Measurements from ENCODE around the gene ATAD5. TPM values are rescaled to one million over a fixed set of nuclear protein-coding genes. Genes with fewer than 3 reads are reported as not detected.

The ATAD5 gene
- total RNA-seq, result 10 to 100 TPM; 18.1 to 42.7 TPM

DNA sequence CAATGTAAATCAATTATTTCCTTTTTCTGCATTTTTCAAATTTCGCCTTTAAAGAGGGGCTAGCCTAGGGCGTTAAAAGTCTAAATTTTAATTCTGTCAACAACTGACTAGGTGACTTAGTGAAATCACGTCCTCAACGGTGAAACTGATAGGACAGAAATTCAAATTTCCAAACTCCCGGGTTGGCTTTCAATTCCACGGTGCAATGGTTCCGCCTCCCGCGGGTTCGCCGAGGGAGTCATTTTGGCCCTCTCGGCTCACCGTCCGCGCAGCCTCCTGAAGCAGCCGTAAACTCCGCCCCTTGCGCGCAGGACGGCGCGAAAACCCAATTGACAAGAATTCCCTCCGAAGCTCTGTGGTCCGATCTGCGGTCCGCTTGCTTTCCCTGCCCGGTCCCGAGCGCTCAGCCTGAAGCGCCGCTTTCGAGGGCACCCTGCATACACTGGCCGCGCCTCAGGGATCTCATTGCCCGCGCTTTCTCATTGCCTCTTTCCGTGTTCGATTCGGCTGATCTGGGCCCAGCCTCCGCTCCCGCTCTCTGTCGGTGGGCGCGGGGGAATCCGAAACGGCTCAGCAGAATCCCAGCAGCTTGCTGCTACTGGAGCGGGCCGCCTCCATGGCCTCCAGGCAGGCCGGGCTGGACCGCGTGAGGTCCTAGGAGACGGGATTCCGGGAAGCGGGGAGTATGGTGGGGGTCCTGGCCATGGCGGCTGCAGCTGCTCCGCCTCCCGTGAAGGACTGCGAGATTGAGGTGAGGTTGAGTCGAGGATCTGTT is at the start of gene ATAD5:
Gene ATAD5 (plus strand): TSS at position 304 of the 775 bp plus-strand sequence. CDS start 382 bp downstream, at position 686.
- peaks cover 14% of the 10 kb centered on the region for H3K36me3 Mint-ChIP-seq
- no peaks in the 10 kb centered on the region for H3K27me3 Mint-ChIP-seq
- peak within 1 kb of the TSS; percentile 93 to 98 for H3K27ac Mint-ChIP-seq
- peak; percentile 93 for DNase-seq (ENCODE audit: low spot score)
- H3K4me3 Mint-ChIP-seq, result peak within 1 kb of the TSS; percentile 99
- H3K4me1 Mint-ChIP-seq (ENCODE audit: low read depth in 2 of 2), result peaks cover 19 to 30% of the 10 kb centered on the region in 2 donors
- ATAC-seq, result peak; percentile 97 to 98
- H3K9me3 Mint-ChIP-seq, result no peaks in the 10 kb centered on the region

GRCh38 chr17:30782206-30782605 is 49.6 kb upstream of the ATAD5 start:
- no peak overlapping the region for H3K4me3 Mint-ChIP-seq
- H3K4me1 Mint-ChIP-seq (ENCODE audit: low read depth in 2 of 2), result peaks cover 6 to 7% of the 10 kb centered on the region in 2 donors
- no peaks in the 10 kb centered on the region for H3K27me3 Mint-ChIP-seq
- DNase-seq (ENCODE audit: low spot score) (no peak), ATAC-seq (no peak)
- peak overlapping the region in 1 of 2 donors; percentile 48 for H3K27ac Mint-ChIP-seq
- H3K9me3 Mint-ChIP-seq, result no peaks in the 10 kb centered on the region
- H3K36me3 Mint-ChIP-seq, result peaks cover 6% of the 10 kb centered on the region

GRCh38 chr17:30788918-30789317 is 42.8 kb upstream of the ATAD5 start:
- Mint-ChIP-seq H3K9me3 (no peaks in the 10 kb centered on the region), H3K4me1 (ENCODE audit: low read depth in 2 of 2) (peaks cover 6 to 10% of the 10 kb centered on the region in 2 donors), H3K36me3 (peaks cover 12% of the 10 kb centered on the region), H3K4me3 (no peak overlapping the region), H3K27ac (peak overlapping the region; percentile 67 to 91), H3K27me3 (no peaks in the 10 kb centered on the region)
- no peak for DNase-seq (ENCODE audit: low spot score)
- no peak for ATAC-seq

GRCh38 chr17:30790279-30790678 is 41.5 kb upstream of the ATAD5 start:
- Mint-ChIP-seq H3K36me3 (peaks cover 12% of the 10 kb centered on the region), H3K27me3 (no peaks in the 10 kb centered on the region), H3K27ac (peak overlapping the region; percentile 67 to 91), H3K4me3 (peak overlapping the region; percentile 32), H3K9me3 (no peaks in the 10 kb centered on the region), H3K4me1 (ENCODE audit: low read depth in 2 of 2) (peaks cover 6 to 10% of the 10 kb centered on the region in 2 donors)
- DNase-seq (ENCODE audit: low spot score) (no peak), ATAC-seq (no peak)

- Mint-ChIP-seq H3K36me3 (peaks cover 17% of the 10 kb centered on the region), H3K4me1 (ENCODE audit: low read depth in 2 of 2) (peaks cover 10 to 15% of the 10 kb centered on the region in 2 donors), H3K9me3 (no peaks in the 10 kb centered on the region), H3K27me3 (no peaks in the 10 kb centered on the region), H3K27ac (peak overlapping the region in 1 of 2 donors; percentile 21), H3K4me3 (no peak overlapping the region)
- DNase-seq (ENCODE audit: low spot score), result no peak
- ATAC-seq, result no peak
Measured at GRCh38 chr17:30793282-30793977, 38.3 kb upstream of the ATAD5 start.

DNA sequence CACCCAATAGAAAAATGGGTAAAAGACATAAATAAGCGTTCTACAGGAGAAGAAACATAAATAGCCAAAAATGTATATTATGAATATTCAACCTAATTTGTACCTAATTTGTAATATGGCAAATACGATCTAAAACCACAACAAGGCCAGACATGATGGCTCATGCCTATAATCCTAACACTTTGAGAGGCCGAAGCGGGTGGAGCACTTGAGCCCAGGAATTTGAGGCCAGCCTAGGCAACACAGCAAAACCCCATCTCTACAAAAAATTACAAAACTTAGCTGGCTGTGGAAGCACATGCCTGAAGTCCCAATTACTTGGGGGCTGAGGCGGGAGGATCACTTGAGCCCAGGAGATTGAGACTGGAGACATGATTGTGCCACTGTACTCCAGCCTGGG is 37.4 kb upstream of the ATAD5 start:
- DNase-seq (ENCODE audit: low spot score) (no peak), ATAC-seq (no peak)
- Mint-ChIP-seq H3K9me3 (no peaks in the 10 kb centered on the region), H3K4me1 (ENCODE audit: low read depth in 2 of 2) (peaks cover 7 to 15% of the 10 kb centered on the region in 2 donors), H3K27me3 (no peaks in the 10 kb centered on the region), H3K36me3 (peaks cover 17% of the 10 kb centered on the region), H3K4me3 (no peak overlapping the region), H3K27ac (peak overlapping the region in 1 of 2 donors; percentile 21)

GRCh38 chr17:30796016-30796415 is 35.8 kb upstream of the ATAD5 start:
- DNase-seq (ENCODE audit: low spot score) (no peak), ATAC-seq (peak in 1 of 2 donors; percentile 93)
- Mint-ChIP-seq H3K36me3 (peaks cover 17% of the 10 kb centered on the region), H3K27me3 (no peaks in the 10 kb centered on the region), H3K4me3 (no peak overlapping the region), H3K4me1 (ENCODE audit: low read depth in 2 of 2) (peaks cover 0 to 8% of the 10 kb centered on the region in 2 donors), H3K27ac (peak overlapping the region; percentile 24 to 46), H3K9me3 (no peaks in the 10 kb centered on the region)

- H3K36me3 Mint-ChIP-seq, result peaks cover 31% of the 10 kb centered on the region
- ATAC-seq, result no peak
Measured at GRCh38 chr17:30801671-30802070, 30.1 kb upstream of the ATAD5 start.

DNA sequence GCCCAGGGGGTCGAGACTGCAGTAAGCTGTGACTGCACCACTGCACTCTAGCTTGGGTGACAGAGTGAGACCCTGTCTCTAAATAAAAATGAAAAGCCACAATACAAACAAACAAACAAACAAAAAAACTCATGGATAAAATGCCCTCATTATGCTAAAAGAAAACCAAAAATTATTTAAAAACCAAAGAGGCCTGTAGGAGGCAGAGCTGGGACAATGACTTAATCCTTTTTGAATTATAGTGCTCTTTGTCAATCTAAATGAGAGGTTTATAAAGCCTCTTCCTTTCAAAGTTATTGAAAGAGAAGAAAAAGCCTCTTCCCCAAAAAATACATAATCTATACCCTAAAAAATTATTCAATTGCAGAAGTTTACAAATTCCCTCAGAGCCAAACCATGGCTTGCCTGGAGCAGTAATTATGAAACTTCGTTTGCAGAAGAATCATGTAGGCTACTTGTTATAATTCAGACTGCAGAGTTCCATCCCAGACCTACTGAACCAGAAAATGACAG is 25.8 kb upstream of the ATAD5 start:
- ATAC-seq, result no peak
- Mint-ChIP-seq H3K4me3 (no peak overlapping the region), H3K27me3 (no peaks in the 10 kb centered on the region), H3K27ac (peak overlapping the region; percentile 47 to 97), H3K36me3 (peaks cover 21% of the 10 kb centered on the region), H3K9me3 (no peaks in the 10 kb centered on the region), H3K4me1 (ENCODE audit: low read depth in 2 of 2) (peaks cover 33 to 47% of the 10 kb centered on the region in 2 donors)
- no peak for DNase-seq (ENCODE audit: low spot score)

More at GRCh38 chr17:30801671-30802070, 30.1 kb upstream of the ATAD5 start:
- no peak for DNase-seq (ENCODE audit: low spot score)
- Mint-ChIP-seq H3K27ac (peak overlapping the region in 1 of 2 donors; percentile 30), H3K27me3 (no peaks in the 10 kb centered on the region), H3K9me3 (no peaks in the 10 kb centered on the region), H3K4me3 (no peak overlapping the region), H3K4me1 (ENCODE audit: low read depth in 2 of 2) (peaks cover 11 to 25% of the 10 kb centered on the region in 2 donors)

DNA sequence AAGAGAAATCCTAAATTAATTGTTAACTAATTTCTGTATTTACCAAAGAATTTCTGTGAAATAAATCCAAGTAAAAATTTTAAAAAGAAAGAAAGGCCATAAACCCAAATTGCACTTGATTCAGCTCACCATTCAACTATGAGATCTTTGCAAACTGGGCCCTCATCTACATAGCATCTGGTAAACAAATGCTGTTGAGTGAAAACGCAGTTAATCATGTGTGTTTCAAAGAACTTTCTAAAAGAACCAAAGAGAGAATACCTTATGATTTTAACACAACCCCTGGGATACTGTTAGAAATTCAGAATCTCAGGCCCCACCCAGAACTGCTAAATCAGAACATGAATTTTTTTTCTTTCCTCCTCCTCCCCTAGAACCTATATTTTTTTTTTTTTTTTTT is 23.9 kb upstream of the ATAD5 start:
- Mint-ChIP-seq H3K4me1 (ENCODE audit: low read depth in 2 of 2) (peaks cover 39 to 54% of the 10 kb centered on the region in 2 donors), H3K27ac (peak overlapping the region; percentile 93 to 97)

DNA sequence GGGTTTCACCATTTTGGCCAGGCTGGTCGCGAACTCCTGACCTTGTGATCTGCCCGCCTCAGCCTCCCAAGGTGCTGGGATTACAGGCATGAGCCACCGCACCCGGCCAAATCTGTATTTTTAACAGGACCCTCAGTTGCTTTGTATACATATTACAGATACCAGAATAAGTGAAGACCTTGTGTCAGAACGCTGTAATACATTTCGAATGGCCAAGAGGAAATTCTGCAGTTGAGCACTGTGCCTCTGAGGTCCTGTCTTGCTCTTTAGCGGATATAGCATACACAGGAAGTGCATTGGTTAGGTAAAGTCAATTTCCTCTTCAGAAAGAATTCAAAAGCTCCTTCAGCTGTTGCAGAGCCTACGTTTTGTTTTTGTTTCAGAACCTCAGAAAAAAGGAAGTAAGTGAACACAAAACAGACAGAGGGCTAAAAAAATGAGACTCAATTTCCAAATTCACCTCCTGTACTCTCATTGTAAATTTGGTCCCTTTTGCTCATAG is 22.9 kb upstream of the ATAD5 start:
- Mint-ChIP-seq H3K27ac (peak overlapping the region; percentile 93 to 97), H3K9me3 (no peaks in the 10 kb centered on the region), H3K27me3 (no peaks in the 10 kb centered on the region), H3K4me1 (ENCODE audit: low read depth in 2 of 2) (peaks cover 39 to 54% of the 10 kb centered on the region in 2 donors), H3K36me3 (peaks cover 8% of the 10 kb centered on the region), H3K4me3 (peak overlapping the region; percentile 84)
- DNase-seq (ENCODE audit: low spot score), result no peak
- peak; percentile 85 to 94 for ATAC-seq

More for the DNA sequence above, 23.9 kb upstream of the ATAD5 start:
- Mint-ChIP-seq H3K4me3 (peak overlapping the region; percentile 42), H3K36me3 (peaks cover 15% of the 10 kb centered on the region), H3K27me3 (no peaks in the 10 kb centered on the region), H3K9me3 (no peaks in the 10 kb centered on the region)
- DNase-seq (ENCODE audit: low spot score) (no peak), ATAC-seq (no peak)

DNA sequence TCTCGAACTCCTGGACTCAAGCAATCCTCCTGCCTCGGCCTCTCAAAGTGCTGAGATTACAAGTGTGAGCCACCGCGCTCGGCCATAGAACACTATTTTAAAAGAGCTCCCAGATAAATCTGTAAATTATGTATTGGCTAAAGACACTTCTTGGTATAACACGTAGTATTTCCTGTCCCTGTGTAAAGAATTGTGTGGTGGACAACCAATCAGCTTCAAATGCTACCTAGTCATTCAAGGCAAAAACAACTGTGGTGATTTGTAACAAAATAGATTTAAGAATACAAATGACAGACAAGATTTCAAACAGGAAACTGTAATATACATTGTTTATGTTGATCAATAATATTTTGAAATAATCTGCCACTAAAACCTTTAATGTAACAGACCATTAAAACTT is 21.9 kb upstream of the ATAD5 start:
- Mint-ChIP-seq H3K4me1 (ENCODE audit: low read depth in 2 of 2) (peaks cover 34 to 48% of the 10 kb centered on the region in 2 donors), H3K36me3 (no peaks in the 10 kb centered on the region), H3K9me3 (no peaks in the 10 kb centered on the region), H3K4me3 (peak overlapping the region; percentile 84), H3K27ac (peak overlapping the region; percentile 93 to 97), H3K27me3 (no peaks in the 10 kb centered on the region)
- no peak for DNase-seq (ENCODE audit: low spot score)
- peak in 1 of 2 donors; percentile 51 for ATAC-seq

DNA sequence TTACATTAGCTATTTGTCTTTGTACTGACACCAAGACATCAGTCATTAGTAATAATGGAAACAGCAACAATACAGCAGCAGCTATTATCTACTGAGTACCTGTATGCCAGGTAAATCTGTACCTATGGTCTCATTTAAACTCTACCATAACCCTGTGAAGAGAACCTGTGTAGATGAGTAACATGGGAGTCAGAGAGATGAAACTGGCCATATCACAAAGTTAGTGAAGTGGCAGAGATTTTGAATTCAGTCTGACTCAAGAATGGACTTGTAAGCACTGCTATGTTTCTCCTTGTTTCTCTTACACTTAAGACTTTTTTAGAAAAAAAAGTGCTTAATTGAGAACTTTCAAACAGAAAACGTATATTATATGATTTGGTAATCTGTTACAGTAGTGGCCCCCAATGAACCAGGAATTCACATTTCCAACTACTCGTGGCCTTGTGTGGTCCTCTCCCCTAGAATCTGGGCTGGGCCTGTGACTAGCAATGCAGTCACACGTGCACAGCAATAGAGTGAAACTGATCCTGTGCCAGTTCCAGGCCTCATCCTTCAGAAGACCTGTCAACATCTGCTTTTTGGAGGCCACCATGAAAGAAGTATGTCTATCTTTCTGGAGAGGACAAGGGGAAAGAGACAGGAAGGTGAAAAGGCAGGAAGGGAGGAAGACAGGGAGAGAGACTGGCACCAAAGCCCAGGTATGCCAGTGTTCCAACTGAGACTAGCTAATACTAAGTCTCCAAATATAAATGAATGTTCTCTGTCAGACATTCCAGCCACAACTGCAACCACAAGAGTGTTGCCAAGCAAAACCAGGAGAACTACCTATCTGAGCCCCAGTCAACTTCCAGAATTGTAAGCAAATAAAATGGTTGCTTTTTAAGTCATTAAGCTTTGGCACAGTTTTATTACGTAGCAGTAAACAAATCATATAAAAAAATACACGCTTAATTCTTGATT is 19.3 kb upstream of the ATAD5 start:
- Mint-ChIP-seq H3K27ac (peak overlapping the region; percentile 61 to 81), H3K27me3 (no peaks in the 10 kb centered on the region), H3K4me3 (peak overlapping the region; percentile 18), H3K4me1 (ENCODE audit: low read depth in 2 of 2) (peaks cover 38% of the 10 kb centered on the region in 2 donors), H3K9me3 (no peaks in the 10 kb centered on the region), H3K36me3 (no peaks in the 10 kb centered on the region)
- ATAC-seq (no peak), DNase-seq (ENCODE audit: low spot score) (no peak)
